Loucy (cell line): ENCODE data around the gene CRYL1.
"Not testable (repeated sequence)": the region's sequence is repeated elsewhere in the genome, so short reads cannot be mapped to it uniquely, and the experiment has no call there.

Source experiments
- H2AFZ ChIP-seq: fragments of 200-600 bp; sonication (generic); 2 replicates; pipeline ENCODE4 v1.6.0; 2016; ENCODE audit warnings: antibody characterized with exemption, mild to moderate bottlenecking, low read length, moderate library complexity
- H3F3A ChIP-seq: fragments of 200-600 bp; 2 replicates; pipeline ENCODE4 v1.6.0; 2016; ENCODE audit warnings: antibody characterized with exemption, low read depth, mild to moderate bottlenecking
- H3K27me3 ChIP-seq: fragments of 200-600 bp; sonication (generic); 2 replicates; pipeline ENCODE4 v1.6.1; 2014; ENCODE audit warnings: low read length, mild to moderate bottlenecking; ENCODE audit not compliant: insufficient read depth, poor library complexity, severe bottlenecking
- H3K36me3 ChIP-seq: fragments of 200-600 bp; sonication (generic); 2 replicates; pipeline ENCODE4 v1.6.1; 2016; ENCODE audit warnings: low read length; ENCODE audit not compliant: insufficient read depth
- H3K4me1 ChIP-seq: fragments of 200-600 bp; sonication (generic); 2 replicates; pipeline ENCODE4 v1.5.1; 2014; ENCODE audit warnings: low read length, mild to moderate bottlenecking; ENCODE audit not compliant: insufficient read depth, poor library complexity, severe bottlenecking
- H3K4me2 ChIP-seq: fragments of 200-600 bp; sonication (generic); 2 replicates; pipeline ENCODE4 v1.6.0; 2014; ENCODE audit warnings: antibody characterized with exemption, low read length, low read depth, mild to moderate bottlenecking; ENCODE audit not compliant: poor library complexity, severe bottlenecking
- H3K4me3 ChIP-seq: fragments of 200-600 bp; sonication (generic); 2 replicates; pipeline ENCODE4 v1.5.1; 2014; ENCODE audit warnings: low read length, mild to moderate bottlenecking, mixed read lengths; ENCODE audit not compliant: poor library complexity, severe bottlenecking
- H3K79me2 ChIP-seq: fragments of 200-600 bp; sonication (generic); 2 replicates; pipeline ENCODE4 v1.6.1; 2014; ENCODE audit warnings: low read length; ENCODE audit not compliant: insufficient read depth
- H3K9ac ChIP-seq: fragments of 200-600 bp; sonication (generic); 2 replicates; pipeline ENCODE4 v1.6.0; 2014; ENCODE audit warnings: mild to moderate bottlenecking, low read depth, low read length, moderate library complexity; ENCODE audit not compliant: poor library complexity, severe bottlenecking
- H3K9me2 ChIP-seq: fragments of 200-600 bp; sonication (generic); replicated peaks from 2 replicates; pipeline ENCODE4 v1.6.1; 2016; ENCODE audit warnings: low read depth, low read length, mixed read lengths
- H3K9me3 ChIP-seq: fragments of 200-600 bp; sonication (generic); 2 replicates; pipeline ENCODE4 v1.6.1; 2014; ENCODE audit warnings: mild to moderate bottlenecking, antibody characterized with exemption, low read length, low read depth; ENCODE audit not compliant: insufficient read depth
- H4K20me1 ChIP-seq: fragments of 200-600 bp; sonication (generic); 2 replicates; pipeline ENCODE4 v1.6.0; 2014; ENCODE audit warnings: antibody characterized with exemption, low read length, mild to moderate bottlenecking; ENCODE audit not compliant: insufficient read depth, poor library complexity, severe bottlenecking
- EZH2phosphoT487 ChIP-seq: fragments of 200-600 bp; IDR thresholded peaks from 2 replicates; pipeline ENCODE4 v1.6.1; 2018; ENCODE audit warnings: antibody characterized with exemption, mild to moderate bottlenecking, moderate library complexity, borderline replicate concordance
- TF ChIP-seq, protein P1 (sequence below): fragments of 200-600 bp; sonication (generic); conservative IDR thresholded peaks from 2 replicates; pipeline ENCODE4 v1.5.1; 2014; ENCODE audit warnings: mild to moderate bottlenecking, antibody characterized with exemption, low read length

Gene CRYL1

DNA sequence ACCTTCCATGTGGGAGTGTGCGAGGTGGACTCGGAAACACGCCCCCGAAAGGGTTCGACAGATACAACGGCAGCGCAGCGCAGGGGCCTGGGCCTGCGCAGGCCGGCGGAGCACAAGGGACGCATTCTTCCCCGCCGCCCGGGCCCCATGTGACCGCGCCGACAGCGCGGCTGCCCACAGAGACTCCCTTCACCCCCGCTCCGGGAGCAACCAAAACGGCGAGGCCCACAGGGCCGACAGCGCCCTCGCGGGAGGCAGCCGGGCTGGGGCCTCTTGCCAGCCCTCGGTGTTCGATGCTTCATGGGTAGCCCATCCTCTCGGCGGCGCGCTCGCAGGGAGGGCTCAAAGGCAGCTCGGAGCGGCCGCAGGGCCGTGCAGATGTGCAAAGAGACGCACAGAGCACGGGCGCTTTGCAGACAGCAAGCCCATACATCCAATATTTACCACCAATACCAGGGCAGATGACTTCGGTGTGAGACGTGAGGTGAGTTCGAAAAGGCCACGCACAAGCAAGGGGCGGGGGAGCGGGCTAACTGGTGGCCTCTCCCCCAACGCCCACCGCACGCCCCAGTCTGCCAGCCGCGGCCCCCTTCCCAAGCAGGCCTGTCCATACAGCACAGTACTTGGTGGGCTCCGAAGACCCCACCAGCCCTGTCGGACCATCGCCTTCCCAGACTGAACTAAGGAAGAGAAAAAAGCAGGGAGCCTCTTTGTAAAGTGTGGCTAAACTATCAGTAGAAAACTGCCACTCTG, 89.9 kb downstream of the CRYL1 start:
- no peaks in the 10 kb centered on the region for H3F3A ChIP-seq
- no peak overlapping the region for H3K9ac ChIP-seq
- no peak overlapping the region for H3K4me3 ChIP-seq
- H3K36me3 ChIP-seq: no peaks in the 10 kb centered on the region
- no peaks in the 10 kb centered on the region for H3K27me3 ChIP-seq
- no peaks in the 10 kb centered on the region for H4K20me1 ChIP-seq
- TF ChIP-seq, protein P1, sequence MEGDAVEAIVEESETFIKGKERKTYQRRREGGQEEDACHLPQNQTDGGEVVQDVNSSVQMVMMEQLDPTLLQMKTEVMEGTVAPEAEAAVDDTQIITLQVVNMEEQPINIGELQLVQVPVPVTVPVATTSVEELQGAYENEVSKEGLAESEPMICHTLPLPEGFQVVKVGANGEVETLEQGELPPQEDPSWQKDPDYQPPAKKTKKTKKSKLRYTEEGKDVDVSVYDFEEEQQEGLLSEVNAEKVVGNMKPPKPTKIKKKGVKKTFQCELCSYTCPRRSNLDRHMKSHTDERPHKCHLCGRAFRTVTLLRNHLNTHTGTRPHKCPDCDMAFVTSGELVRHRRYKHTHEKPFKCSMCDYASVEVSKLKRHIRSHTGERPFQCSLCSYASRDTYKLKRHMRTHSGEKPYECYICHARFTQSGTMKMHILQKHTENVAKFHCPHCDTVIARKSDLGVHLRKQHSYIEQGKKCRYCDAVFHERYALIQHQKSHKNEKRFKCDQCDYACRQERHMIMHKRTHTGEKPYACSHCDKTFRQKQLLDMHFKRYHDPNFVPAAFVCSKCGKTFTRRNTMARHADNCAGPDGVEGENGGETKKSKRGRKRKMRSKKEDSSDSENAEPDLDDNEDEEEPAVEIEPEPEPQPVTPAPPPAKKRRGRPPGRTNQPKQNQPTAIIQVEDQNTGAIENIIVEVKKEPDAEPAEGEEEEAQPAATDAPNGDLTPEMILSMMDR: no peak
- TF ChIP-seq EZH2phosphoT487: no peak
- no peak overlapping the region for H3K4me2 ChIP-seq
- no peak overlapping the region for H2AFZ ChIP-seq
- no peaks in the 10 kb centered on the region for H3K9me2 ChIP-seq
- no peaks in the 10 kb centered on the region for H3K79me2 ChIP-seq
- no peaks in the 10 kb centered on the region for H3K9me3 ChIP-seq
- no peaks in the 10 kb centered on the region for H3K4me1 ChIP-seq

DNA sequence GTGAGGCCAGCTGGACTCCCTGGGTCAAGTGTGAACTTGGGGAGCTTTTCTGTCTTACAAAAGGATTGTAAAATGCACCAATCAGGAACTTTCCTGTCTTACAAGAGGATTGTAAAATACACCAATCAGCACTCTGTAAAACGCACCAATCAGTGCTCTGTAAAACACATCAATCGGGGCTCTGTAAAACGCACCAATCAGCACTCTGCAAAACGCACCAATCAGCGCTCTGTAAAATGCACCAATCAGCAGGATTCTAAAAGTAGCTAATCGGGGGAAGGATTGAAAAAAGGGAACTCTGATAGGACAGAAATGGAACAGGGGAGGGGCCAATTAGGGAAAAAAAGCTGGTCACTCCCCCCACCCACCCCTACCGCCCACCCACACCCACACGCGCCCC, 91.4 kb downstream of the CRYL1 start:
- H3K9me2 ChIP-seq, H3K4me2 ChIP-seq, H3K27me3 ChIP-seq, H3K4me1 ChIP-seq, H4K20me1 ChIP-seq, H3F3A ChIP-seq, H3K79me2 ChIP-seq, H3K4me3 ChIP-seq, H3K36me3 ChIP-seq, H3K9ac ChIP-seq, H2AFZ ChIP-seq, H3K9me3 ChIP-seq: not testable (repeated sequence)

DNA sequence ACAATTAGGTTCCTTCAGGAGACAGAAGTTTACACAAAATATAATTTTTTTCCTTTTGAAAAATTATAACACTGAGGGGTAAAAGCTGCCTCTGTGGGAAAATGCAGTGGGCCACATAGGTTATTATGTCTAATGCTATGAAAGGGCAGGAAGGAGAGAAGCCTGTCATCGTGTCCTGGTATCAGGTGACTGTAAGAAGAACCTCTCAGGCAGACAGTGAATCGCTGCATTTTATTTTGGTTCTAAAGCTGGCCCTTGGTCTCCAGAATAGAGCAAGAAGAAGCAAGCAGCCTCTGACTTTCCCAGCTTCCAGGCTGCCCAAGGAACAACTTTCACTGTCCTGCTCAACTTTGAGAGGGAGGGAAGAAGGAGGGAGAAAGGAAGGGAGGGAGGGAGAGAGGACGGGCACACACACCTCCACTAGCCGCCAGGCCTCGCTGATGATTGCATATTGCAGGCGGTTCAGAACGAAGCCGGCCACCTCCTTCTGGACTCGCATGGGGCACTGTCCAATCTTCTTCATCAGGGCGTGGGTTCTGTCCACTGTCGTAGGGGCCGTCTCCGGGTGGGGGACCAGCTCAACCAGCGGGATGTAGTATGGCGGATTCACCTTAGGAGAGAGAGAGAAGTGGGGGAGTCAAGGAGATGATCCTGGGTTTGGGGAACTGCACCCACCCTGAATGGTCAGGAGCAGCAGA, 93.8 kb downstream of the CRYL1 start:
- H3K9ac ChIP-seq: no peak overlapping the region
- no peaks in the 10 kb centered on the region for H3K9me2 ChIP-seq
- H2AFZ ChIP-seq: no peak overlapping the region
- H3K79me2 ChIP-seq: no peaks in the 10 kb centered on the region
- no peaks in the 10 kb centered on the region for H4K20me1 ChIP-seq
- no peak for TF ChIP-seq EZH2phosphoT487
- TF ChIP-seq, protein P1: no peak
- no peaks in the 10 kb centered on the region for H3K4me1 ChIP-seq
- no peaks in the 10 kb centered on the region for H3F3A ChIP-seq
- H3K36me3 ChIP-seq: no peaks in the 10 kb centered on the region
- H3K4me2 ChIP-seq: no peak overlapping the region
- no peaks in the 10 kb centered on the region for H3K9me3 ChIP-seq
- H3K4me3 ChIP-seq: no peak overlapping the region
- no peaks in the 10 kb centered on the region for H3K27me3 ChIP-seq
